HepG2 (cell line): ENCODE results near the gene CFAP61. TPM values are rescaled to one million over a fixed set of nuclear protein-coding genes. Genes with fewer than 3 reads are reported as not detected.

Source experiments
- ARID2 ChIP-seq: sonication (generic); formaldehyde crosslinking; IDR thresholded peaks from 2 replicates; pipeline ENCODE4 v1.8.1; 2022; ENCODE audit warnings: mild to moderate bottlenecking, missing genetic modification reagents, borderline replicate concordance
- BORCS8-MEF2B ChIP-seq: sonication (generic); formaldehyde crosslinking; IDR thresholded peaks from 2 replicates; pipeline ENCODE4 v1.8.0; 2022; ENCODE audit warnings: mild to moderate bottlenecking, missing genetic modification reagents
- SKI ChIP-seq: fragments of 450-650 bp; IDR thresholded peaks from one replicate; pipeline ENCODE4 v1.6.1; 2018; ENCODE audit warnings: mild to moderate bottlenecking; ENCODE audit not compliant: partially characterized antibody
- polyA plus RNA-seq, 8 experiments: library from polyadenylated mRNA; depleted of rRNA in 3 of 8; stranded (reverse) in 7 of 8; unstranded in 1 of 8; fragments of >200 nt; fragmentation: Illumina TruSeq in 4 of 8; extraction: Trizol in 4 of 8; gene quantifications; 2 replicates each; pipeline versions ENCODE4 v1.2.1 to v1.2.3, GENCODE V29; 2011 to 2016; ENCODE audit warnings: low read depth in 4 of 8, missing spikeins in 1 of 8, mixed read lengths in 1 of 8; ENCODE audit not compliant: insufficient read depth in 1 of 8
- total RNA-seq, 5 experiments: library from RNA; depleted of rRNA; stranded (reverse); fragments of >200 nt; fragmentation: Illumina TruSeq; extraction: Trizol; gene quantifications; 2 replicates each; pipeline ENCODE4 v1.2.3, GENCODE V29; 2016; ENCODE audit warnings: low read depth in 1 of 5
- TF ChIP-seq, protein P1 (sequence below): sonication (generic); formaldehyde crosslinking; IDR thresholded peaks from 2 replicates; pipeline ENCODE4 v1.4.0; 2020; ENCODE audit warnings: missing genetic modification reagents, borderline replicate concordance
- TF ChIP-seq, protein P2 (sequence below): fragments of 450-650 bp; IDR thresholded peaks from 2 replicates; pipeline ENCODE4 v1.6.1; 2016
- TF ChIP-seq, protein P3 (sequence below): sonication (generic); formaldehyde crosslinking; IDR thresholded peaks from 2 replicates; pipeline ENCODE4 v1.9.0; 2021; ENCODE audit warnings: missing genetic modification reagents, borderline replicate concordance

The CFAP61 gene
- total and polyA plus RNA-seq, 2 of the 13 experiments (the other 11 are each of a cell fraction or from before 2014, with no cell fraction given) = 0.27 TPM; not detected in 1

DNA sequence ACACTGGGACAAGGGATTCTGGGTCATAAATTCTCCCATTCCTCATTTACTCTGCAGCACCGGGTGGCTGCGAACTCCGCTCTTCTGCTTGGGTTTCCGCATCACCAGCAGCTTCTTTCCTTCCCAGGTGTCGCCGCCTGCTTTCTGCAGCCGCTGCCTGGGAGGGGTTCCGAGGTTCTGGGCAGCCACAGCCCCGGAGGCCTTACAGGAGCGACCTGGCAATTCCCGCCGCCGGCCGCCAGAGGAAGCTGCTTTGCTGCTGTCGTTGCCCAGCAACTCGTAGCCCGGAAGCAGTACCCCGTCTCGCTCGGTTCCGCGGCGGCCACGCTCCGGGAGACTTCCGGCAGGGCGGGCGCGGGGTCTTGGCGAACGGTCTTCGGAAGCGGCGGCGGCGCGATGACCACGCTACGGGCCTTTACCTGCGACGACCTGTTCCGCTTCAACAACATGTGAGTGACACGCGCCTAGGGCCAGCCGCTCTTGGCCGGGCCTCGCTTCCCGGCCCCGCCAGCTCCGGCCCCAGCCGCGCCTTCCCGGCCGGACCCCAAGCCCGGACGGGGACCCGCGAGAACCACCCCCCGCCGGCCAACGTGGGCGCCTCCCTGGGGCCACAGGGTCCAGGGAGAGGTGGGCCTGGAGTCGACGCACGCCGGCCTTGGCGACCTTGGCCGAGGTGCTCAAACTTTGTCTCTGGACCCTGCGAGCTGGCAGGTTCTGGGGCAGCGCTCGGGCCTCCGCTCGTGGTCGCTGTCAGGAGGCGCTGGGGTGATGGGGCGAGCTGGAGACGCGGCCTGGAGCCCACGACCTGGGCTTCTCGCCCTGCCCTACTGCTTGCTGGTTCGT lies 35.1 kb upstream of the CFAP61 start, which contains the start of gene NAA20 (continued):
- TF ChIP-seq SKI (peak; percentile 53), ARID2 (CRISPR knock-in tag) (peak; percentile 94), BORCS8-MEF2B (CRISPR knock-in tag) (peak; percentile 95)
- TF ChIP-seq, protein P1, sequence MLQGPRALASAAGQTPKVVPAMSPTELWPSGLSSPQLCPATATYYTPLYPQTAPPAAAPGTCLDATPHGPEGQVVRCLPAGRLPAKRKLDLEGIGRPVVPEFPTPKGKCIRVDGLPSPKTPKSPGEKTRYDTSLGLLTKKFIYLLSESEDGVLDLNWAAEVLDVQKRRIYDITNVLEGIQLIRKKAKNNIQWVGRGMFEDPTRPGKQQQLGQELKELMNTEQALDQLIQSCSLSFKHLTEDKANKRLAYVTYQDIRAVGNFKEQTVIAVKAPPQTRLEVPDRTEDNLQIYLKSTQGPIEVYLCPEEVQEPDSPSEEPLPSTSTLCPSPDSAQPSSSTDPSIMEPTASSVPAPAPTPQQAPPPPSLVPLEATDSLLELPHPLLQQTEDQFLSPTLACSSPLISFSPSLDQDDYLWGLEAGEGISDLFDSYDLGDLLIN (CRISPR knock-in tag) = no peak
- TF ChIP-seq, protein P2, sequence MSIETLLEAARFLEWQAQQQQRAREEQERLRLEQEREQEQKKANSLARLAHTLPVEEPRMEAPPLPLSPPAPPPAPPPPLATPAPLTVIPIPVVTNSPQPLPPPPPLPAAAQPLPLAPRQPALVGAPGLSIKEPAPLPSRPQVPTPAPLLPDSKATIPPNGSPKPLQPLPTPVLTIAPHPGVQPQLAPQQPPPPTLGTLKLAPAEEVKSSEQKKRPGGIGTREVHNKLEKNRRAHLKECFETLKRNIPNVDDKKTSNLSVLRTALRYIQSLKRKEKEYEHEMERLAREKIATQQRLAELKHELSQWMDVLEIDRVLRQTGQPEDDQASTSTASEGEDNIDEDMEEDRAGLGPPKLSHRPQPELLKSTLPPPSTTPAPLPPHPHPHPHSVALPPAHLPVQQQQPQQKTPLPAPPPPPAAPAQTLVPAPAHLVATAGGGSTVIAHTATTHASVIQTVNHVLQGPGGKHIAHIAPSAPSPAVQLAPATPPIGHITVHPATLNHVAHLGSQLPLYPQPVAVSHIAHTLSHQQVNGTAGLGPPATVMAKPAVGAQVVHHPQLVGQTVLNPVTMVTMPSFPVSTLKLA = peak; percentile 62; the same call in 1 of the 2 replicates
- TF ChIP-seq, protein P3, sequence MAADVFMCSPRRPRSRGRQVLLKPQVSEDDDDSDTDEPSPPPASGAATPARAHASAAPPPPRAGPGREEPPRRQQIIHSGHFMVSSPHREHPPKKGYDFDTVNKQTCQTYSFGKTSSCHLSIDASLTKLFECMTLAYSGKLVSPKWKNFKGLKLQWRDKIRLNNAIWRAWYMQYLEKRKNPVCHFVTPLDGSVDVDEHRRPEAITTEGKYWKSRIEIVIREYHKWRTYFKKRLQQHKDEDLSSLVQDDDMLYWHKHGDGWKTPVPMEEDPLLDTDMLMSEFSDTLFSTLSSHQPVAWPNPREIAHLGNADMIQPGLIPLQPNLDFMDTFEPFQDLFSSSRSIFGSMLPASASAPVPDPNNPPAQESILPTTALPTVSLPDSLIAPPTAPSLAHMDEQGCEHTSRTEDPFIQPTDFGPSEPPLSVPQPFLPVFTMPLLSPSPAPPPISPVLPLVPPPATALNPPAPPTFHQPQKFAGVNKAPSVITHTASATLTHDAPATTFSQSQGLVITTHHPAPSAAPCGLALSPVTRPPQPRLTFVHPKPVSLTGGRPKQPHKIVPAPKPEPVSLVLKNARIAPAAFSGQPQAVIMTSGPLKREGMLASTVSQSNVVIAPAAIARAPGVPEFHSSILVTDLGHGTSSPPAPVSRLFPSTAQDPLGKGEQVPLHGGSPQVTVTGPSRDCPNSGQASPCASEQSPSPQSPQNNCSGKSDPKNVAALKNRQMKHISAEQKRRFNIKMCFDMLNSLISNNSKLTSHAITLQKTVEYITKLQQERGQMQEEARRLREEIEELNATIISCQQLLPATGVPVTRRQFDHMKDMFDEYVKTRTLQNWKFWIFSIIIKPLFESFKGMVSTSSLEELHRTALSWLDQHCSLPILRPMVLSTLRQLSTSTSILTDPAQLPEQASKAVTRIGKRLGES (CRISPR knock-in tag) = no peak; the same call in 1 of the 2 replicates
